ENCODE results near the gene KRT6B. TPM values are rescaled to one million over a fixed set of nuclear protein-coding genes. Genes with fewer than 3 reads are reported as not detected.

KRT6B gene
- total and polyA plus RNA-seq, 9 of the 15 experiments (the other 6 are each of a cell fraction or from before 2014, with no cell fraction given), result not detected

GRCh38 chr12:52440821-52441319, 11.1 kb downstream of the KRT6B start:
- H3K4me2 ChIP-seq (ENCODE audit: insufficient read depth, low read length), result no peak overlapping the region
- CTCF ChIA-PET (ENCODE audit: low intra/inter-chr PET ratio), result no interaction called here
- H3K27ac ChIP-seq (ENCODE audit: extremely low read depth, low read depth, low read length), result no peak overlapping the region
- peaks cover 0 to 28% of the 10 kb centered on the region in 2 experiments for H3K27me3 ChIP-seq (ENCODE audit: control insufficient read depth in 2 of 2, insufficient read depth in 2 of 2, low read length in 2 of 2)
- DNase-seq (ENCODE audit: extremely low read depth in 1 of 4, low spot score in 3 of 4), result no peak
- no TSS peak for BruUV-seq (replicated peaks)
- WGBS (ENCODE audit: insufficient coverage, low coverage, missing lambda C conversion rate), result 0% methylated on average over 5 of the region's 5 CpGs
- no peak overlapping the region for H2AFZ ChIP-seq (ENCODE audit: low read depth, low read length)
- no peak for ATAC-seq
- no peak overlapping the region for H3K9ac ChIP-seq (ENCODE audit: insufficient read depth in 1 of 2, low read depth in 2 of 2, low read length in 2 of 2)
- FAIRE-seq, result no peak
- POLR2A ChIA-PET, result interaction anchor here (0.6 kb wide), 1 partner anchor 433 kb away, joined by 3 read pairs; no protein-coding TSS in a partner anchor
- no peaks in the 10 kb centered on the region for H3K79me2 ChIP-seq (ENCODE audit: control insufficient read depth, insufficient read depth, low read length)
- in situ Hi-C loops (cut with MboI), result no loop called here
- H4K20me1 ChIP-seq (replicated peaks; ENCODE audit: control insufficient read depth, insufficient read depth, low read length), result no peaks in the 10 kb centered on the region
- TF ChIP-seq RBM39 (optimal IDR thresholded peaks at IDR 0.05; ENCODE audit: low read depth, low read length) (no peak), ZBTB8A (IDR thresholded peaks at IDR 0.05; ENCODE audit: partially characterized antibody) (no peak), ZNF23 (CRISPR knock-in tag; IDR thresholded peaks at IDR 0.05) (no peak), ELF4 (CRISPR knock-in tag; IDR thresholded peaks at IDR 0.05) (no peak), ZNF197 (CRISPR knock-in tag; IDR thresholded peaks at IDR 0.05; ENCODE audit: low read depth) (no peak), ARID1B (IDR thresholded peaks at IDR 0.05) (no peak)
- H3K9me1 ChIP-seq (ENCODE audit: control insufficient read depth, insufficient read depth, low read length), result no peaks in the 10 kb centered on the region
- H3K4me3 ChIP-seq, result no peak overlapping the region
- no peaks in the 10 kb centered on the region for H3K36me3 ChIP-seq (ENCODE audit: control insufficient read depth, insufficient read depth, low read length)
- H3K4me1 ChIP-seq (replicated peaks in 1 of 2; ENCODE audit: control insufficient read depth in 2 of 2, insufficient read depth in 2 of 2, low read length in 2 of 2), result no peaks in the 10 kb centered on the region
- intact Hi-C loops (cut with micrococcal nuclease), result no loop called here
- H3K9me3 ChIP-seq (replicated peaks; ENCODE audit: control insufficient read depth, insufficient read depth, low read depth, low read length), result no peaks in the 10 kb centered on the region

- Histone ChIP-seq H3K4me1 (replicated peaks in 1 of 2; ENCODE audit: control insufficient read depth in 2 of 2, insufficient read depth in 2 of 2, low read length in 2 of 2) (no peaks in the 10 kb centered on the region), H3K9me1 (ENCODE audit: control insufficient read depth, insufficient read depth, low read length) (no peaks in the 10 kb centered on the region), H3K27me3 (ENCODE audit: control insufficient read depth in 2 of 2, insufficient read depth in 2 of 2, low read length in 2 of 2) (peaks cover 0 to 27% of the 10 kb centered on the region in 2 experiments), H3K9ac (ENCODE audit: insufficient read depth in 1 of 2, low read depth in 2 of 2, low read length in 2 of 2) (no peak overlapping the region), H3K36me3 (ENCODE audit: control insufficient read depth, insufficient read depth, low read length) (no peaks in the 10 kb centered on the region), H3K4me3 (no peak overlapping the region), H3K27ac (ENCODE audit: extremely low read depth, low read depth, low read length) (no peak overlapping the region), H3K79me2 (ENCODE audit: control insufficient read depth, insufficient read depth, low read length) (no peaks in the 10 kb centered on the region), H4K20me1 (replicated peaks; ENCODE audit: control insufficient read depth, insufficient read depth, low read length) (no peaks in the 10 kb centered on the region), H3K4me2 (ENCODE audit: insufficient read depth, low read length) (no peak overlapping the region), H3K9me3 (replicated peaks; ENCODE audit: control insufficient read depth, insufficient read depth, low read depth, low read length) (no peaks in the 10 kb centered on the region), H2AFZ (ENCODE audit: low read depth, low read length) (no peak overlapping the region)
- ATAC-seq (no peak), FAIRE-seq (no peak), DNase-seq (ENCODE audit: extremely low read depth in 1 of 4, low spot score in 3 of 4) (no peak)
- ChIA-PET CTCF (ENCODE audit: low intra/inter-chr PET ratio) (no interaction called here), POLR2A (interaction anchor here (1.2 to 1.3 kb wide), 2 partner anchors 10 to 14 kb away, joined by 3 to 4 read pairs; no protein-coding TSS in a partner anchor)
- intact Hi-C loops (cut with micrococcal nuclease) (no loop called here), in situ Hi-C loops (cut with MboI) (no loop called here)
- no TSS peak for BruUV-seq (replicated peaks)
- WGBS (ENCODE audit: insufficient coverage, low coverage, missing lambda C conversion rate), result 0% methylated on average over 2 of the region's 2 CpGs
- TF ChIP-seq ZBTB7A (IDR thresholded peaks at IDR 0.05; ENCODE audit: borderline replicate concordance, control insufficient read depth, low read depth, low read length) (no peak), MYC (IDR thresholded peaks at IDR 0.05; ENCODE audit: low read depth, low read length) (no peak), MYC (CRISPR knock-in tag; IDR thresholded peaks at IDR 0.05; ENCODE audit: borderline replicate concordance, low read depth) (no peak), ZNF134 (CRISPR knock-in tag; conservative IDR thresholded peaks at IDR 0.05) (no peak), ZNF253 (CRISPR knock-in tag; conservative IDR thresholded peaks at IDR 0.05) (no peak), MTA3 (IDR thresholded peaks at IDR 0.05; ENCODE audit: borderline replicate concordance) (no peak), ZNF395 (CRISPR knock-in tag; IDR thresholded peaks at IDR 0.05) (no peak), ZNF239 (CRISPR knock-in tag; IDR thresholded peaks at IDR 0.05) (no peak), HDAC8 (tag; IDR thresholded peaks at IDR 0.05) (no peak), ZNF217 (CRISPR knock-in tag; IDR thresholded peaks at IDR 0.05) (no peak), ZSCAN32 (CRISPR knock-in tag; IDR thresholded peaks at IDR 0.05) (no peak)
Measured at GRCh38 chr12:52439845-52440244, 12.1 kb downstream of the KRT6B start.
